G401.6 (cell line): ENCODE data around the gene GOLGA6B.
A peak's percentile ranks its signal among the peaks of the same experiment; 100 is the strongest.
"Not testable (repeated sequence)": the region's sequence is repeated elsewhere in the genome, so short reads cannot be mapped to it uniquely, and the experiment has no call there.

ENCODE experiments used
- FAIRE-seq: peaks from 2 replicates; lab custom pipeline; 2012; peaks lifted over from hg19 to GRCh38; lab: Jason Lieb, UNC

GOLGA6B gene

GRCh38 chr15:72663931-72664330 lies 9.4 kb downstream of the GOLGA6B start:
- not testable (repeated sequence) for FAIRE-seq

- FAIRE-seq, result not testable (repeated sequence)
Observed at GRCh38 chr15:72665706-72666105, 11.2 kb downstream of the GOLGA6B start.

- peak; percentile 88 for FAIRE-seq
Observed at GRCh38 chr15:72669803-72670202, 15.3 kb downstream of the GOLGA6B start.

GRCh38 chr15:72670656-72671352 lies 16.3 kb downstream of the GOLGA6B start:
- peak; percentile 78 for FAIRE-seq

GRCh38 chr15:72671525-72671924 lies 17.0 kb downstream of the GOLGA6B start:
- FAIRE-seq, result no peak

- no peak for FAIRE-seq
Observed at GRCh38 chr15:72676838-72677237, 22.3 kb downstream of the GOLGA6B start.

GRCh38 chr15:72680931-72681330 lies 26.4 kb downstream of the GOLGA6B start:
- no peak for FAIRE-seq

GRCh38 chr15:72682772-72683171 lies 28.3 kb downstream of the GOLGA6B start:
- no peak for FAIRE-seq

GRCh38 chr15:72685301-72685924 lies 30.9 kb downstream of the GOLGA6B start:
- no peak for FAIRE-seq

- FAIRE-seq, result peak; percentile 89
Observed at GRCh38 chr15:72685925-72686794, 31.7 kb downstream of the GOLGA6B start, which contains the start of the genes BBS4 and HIGD2B. TSS of gene BBS4 (plus strand) at chr15:72686207. CDS start at chr15:72686228, 21 bp downstream. TSS of gene HIGD2B (minus strand) at chr15:72686182. CDS start at chr15:72676374, 9,808 bp downstream.

GRCh38 chr15:72688697-72689096 lies 34.2 kb downstream of the GOLGA6B start:
- FAIRE-seq, result no peak

GRCh38 chr15:72690938-72691337 lies 36.4 kb downstream of the GOLGA6B start:
- FAIRE-seq, result no peak

- FAIRE-seq, result no peak
Observed at GRCh38 chr15:72698938-72699337, 44.4 kb downstream of the GOLGA6B start.

- no peak for FAIRE-seq
Observed at GRCh38 chr15:72700076-72700475, 45.6 kb downstream of the GOLGA6B start.

- no peak for FAIRE-seq
Observed at GRCh38 chr15:72706266-72706665, 51.8 kb downstream of the GOLGA6B start.

GRCh38 chr15:72708551-72709303 lies 54.2 kb downstream of the GOLGA6B start:
- FAIRE-seq, result not testable (repeated sequence)
